SK-N-SH (cell line): Measurements from ENCODE around the gene DDI2. TPM values are rescaled to one million over a fixed set of nuclear protein-coding genes. Genes with fewer than 3 reads are reported as not detected.

Experiments used
- CTCF ChIA-PET: fragments of 300-600, 350-600 bp; formaldehyde crosslinking; extraction: SDS; loops from one replicate; lab custom pipeline; 2021; lab: Yijun Ruan, JAX
- POLR2A ChIA-PET: fragments of 350-600 bp; sonication (Branson Sonifier 250); formaldehyde crosslinking; extraction: SDS; loops from one replicate; lab custom pipeline; 2020; ENCODE audit warnings: antibody characterized with exemption, inconsistent platforms; lab: Yijun Ruan, JAX
- DNase-seq: peaks from one replicate; pipeline ENCODE4 v3.0.0; 2012
- H2AFZ ChIP-seq: fragments of 200-600 bp; sonication (generic); 2 replicates; pipeline ENCODE4 v1.8.1; 2016; ENCODE audit warnings: antibody characterized with exemption, mild to moderate bottlenecking, low read depth
- H3F3A ChIP-seq: fragments of 200-600 bp; sonication (generic); replicated peaks from 2 replicates; pipeline ENCODE3; 2016; ENCODE audit warnings: antibody characterized with exemption, mild to moderate bottlenecking; ENCODE audit not compliant: insufficient read depth
- H3K27ac ChIP-seq, 2 experiments: fragments of 200-500 bp in 1 of 2; fragments of 200-600 bp in 1 of 2; sonication (Bioruptor generic) in 1 of 2; sonication (generic), shearing (Covaris generic) in 1 of 2; 2 replicates each; pipeline versions ENCODE4 v1.5.1 to v1.6.1; 2014 to 2016; ENCODE audit warnings: low read depth in 2 of 2, inconsistent platforms in 1 of 2, low read length in 1 of 2, mild to moderate bottlenecking in 1 of 2, mixed read lengths in 1 of 2
- H3K27me3 ChIP-seq: fragments of 200-600 bp; sonication (generic), shearing (Covaris generic); 2 replicates; pipeline ENCODE4 v1.6.1; 2016; ENCODE audit warnings: mixed run types; ENCODE audit not compliant: insufficient read depth
- H3K36me3 ChIP-seq, 2 experiments: fragments of 200-500 bp in 1 of 2; fragments of 200-600 bp in 1 of 2; sonication (Bioruptor generic) in 1 of 2; sonication (generic) in 1 of 2; replicated peaks in 1 of 2; 2 replicates each; pipeline versions ENCODE3 to v1.5.1; 2014 to 2016; ENCODE audit warnings: low read length in 1 of 2, mild to moderate bottlenecking in 1 of 2; ENCODE audit not compliant: insufficient read depth in 2 of 2, control insufficient read depth in 1 of 2
- H3K4me1 ChIP-seq, 2 experiments: fragments of 200-500 bp in 1 of 2; fragments of 200-600 bp in 1 of 2; sonication (Bioruptor generic) in 1 of 2; sonication (generic), shearing (Covaris generic) in 1 of 2; 2 replicates each; pipeline versions ENCODE4 v1.5.1 to v1.6.1; 2014 to 2016; ENCODE audit warnings: low read depth in 1 of 2, low read length in 1 of 2, mixed run types in 1 of 2; ENCODE audit not compliant: insufficient read depth in 2 of 2, control insufficient read depth in 1 of 2
- H3K4me2 ChIP-seq: fragments of 200-600 bp; sonication (generic), shearing (Covaris generic); 2 replicates; pipeline ENCODE4 v1.6.1; 2017; ENCODE audit warnings: mixed run types
- H3K4me3 ChIP-seq, 2 experiments: fragments of 200-500 bp in 1 of 2; fragments of 200-600 bp in 1 of 2; sonication (Bioruptor generic) in 1 of 2; sonication (generic), shearing (Covaris generic) in 1 of 2; 2 replicates each; pipeline versions ENCODE4 v1.5.1 to v1.8.1; 2014 to 2016; ENCODE audit warnings: low read depth in 2 of 2, inconsistent platforms in 1 of 2, low read length in 1 of 2, mild to moderate bottlenecking in 1 of 2, mixed read lengths in 1 of 2, moderate library complexity in 1 of 2
- H3K79me2 ChIP-seq: fragments of 200-600 bp; sonication (generic); 2 replicates; pipeline ENCODE4 v1.8.1; 2017; ENCODE audit warnings: mild to moderate bottlenecking; ENCODE audit not compliant: insufficient read depth
- H3K9ac ChIP-seq: fragments of 200-600 bp; sonication (generic); 2 replicates; pipeline ENCODE4 v1.6.1; 2017; ENCODE audit warnings: mixed run types
- H3K9me2 ChIP-seq: fragments of 200-600 bp; sonication (generic); 2 replicates; pipeline ENCODE4 v1.6.1; 2017; ENCODE audit warnings: mixed run types
- H3K9me3 ChIP-seq: fragments of 200-600 bp; sonication (generic); 2 replicates; pipeline ENCODE4 v1.6.1; 2017; ENCODE audit warnings: mixed run types, mild to moderate bottlenecking, moderate library complexity
- H4K20me1 ChIP-seq: fragments of 200-600 bp; sonication (generic); 2 replicates; pipeline ENCODE4 v1.6.1; 2017; ENCODE audit warnings: mild to moderate bottlenecking, mixed run types; ENCODE audit not compliant: insufficient read depth
- EZH2phosphoT487 ChIP-seq: fragments of 200-600 bp; sonication (generic); IDR thresholded peaks from 2 replicates; pipeline ENCODE4 v1.6.1; 2017; ENCODE audit warnings: low read depth, mixed run types, mild to moderate bottlenecking, antibody characterized with exemption, moderate library complexity, borderline replicate concordance
- FOSL2 ChIP-seq: IDR thresholded peaks from 2 replicates; pipeline ENCODE4 v1.4.0; 2012; ENCODE audit warnings: low read depth, mild to moderate bottlenecking, moderate library complexity, borderline replicate concordance
- GATA2 ChIP-seq: sonication (generic); formaldehyde crosslinking; IDR thresholded peaks from 2 replicates; pipeline ENCODE4 v1.5.0; 2020; ENCODE audit warnings: mild to moderate bottlenecking, missing genetic modification reagents
- JUND ChIP-seq: IDR thresholded peaks from 2 replicates; pipeline ENCODE4 v1.4.0; 2012
- NFIC ChIP-seq: IDR thresholded peaks from 2 replicates; pipeline ENCODE4 v1.4.0; 2012; ENCODE audit warnings: borderline replicate concordance
- RCOR1 ChIP-seq: fragments of 150-350 bp; IDR thresholded peaks from 2 replicates; pipeline ENCODE4 v1.6.1; 2017; ENCODE audit warnings: antibody characterized with exemption, low read length
- RFX5 ChIP-seq: IDR thresholded peaks from 2 replicates; pipeline ENCODE4 v1.6.1; 2012; ENCODE audit warnings: mild to moderate bottlenecking, improper control_type of control experiment, low read length
- RXRA ChIP-seq: IDR thresholded peaks from 2 replicates; pipeline ENCODE4 v1.4.0; 2012; ENCODE audit warnings: low read depth, mild to moderate bottlenecking, borderline replicate concordance
- TAF1 ChIP-seq: IDR thresholded peaks from 2 replicates; pipeline ENCODE4 v1.6.1; 2012; ENCODE audit warnings: low read depth, mild to moderate bottlenecking, low read length, moderate library complexity, borderline replicate concordance
- YY1 ChIP-seq: IDR thresholded peaks from 2 replicates; pipeline ENCODE4 v1.4.0; 2012; ENCODE audit warnings: low read depth, mild to moderate bottlenecking
- WGBS: methylation state at CpG from one replicate; pipeline ENCODE4 v1.1.6; 2017; ENCODE audit warnings: low lambda C conversion rate; 5-methylcytosine and 5-hydroxymethylcytosine counted together
- polyA plus RNA-seq, 3 experiments: library from polyadenylated mRNA; depleted of rRNA; stranded (reverse); fragments of >200 nt; gene quantifications; 2 replicates each; pipeline ENCODE4 v1.2.3, GENCODE V29; 2012
- TF ChIP-seq, protein P1 (sequence below): IDR thresholded peaks from 2 replicates; pipeline ENCODE4; 2012

The DDI2 gene
- polyA plus RNA-seq, 1 of the 3 experiments (the other 2 are of a cell fraction) = 2.8 TPM

DNA sequence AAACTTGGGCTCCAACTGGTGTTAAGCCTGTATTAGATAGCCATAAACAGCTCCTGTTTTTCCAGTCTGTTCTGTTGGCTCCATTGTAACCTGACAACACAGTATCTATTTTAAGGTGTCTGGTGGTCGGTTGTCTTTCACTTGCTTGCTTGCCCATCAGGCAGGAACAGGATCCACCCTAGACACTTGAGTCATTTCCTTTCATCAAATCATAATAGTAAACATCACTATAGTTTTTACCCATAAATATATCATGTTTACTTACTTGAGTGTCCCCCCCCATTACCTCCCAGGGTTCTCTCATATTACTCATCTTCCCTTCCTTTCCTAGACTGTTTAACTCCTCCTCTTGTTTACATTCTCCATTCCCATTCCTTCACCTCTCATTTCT, 2.9 kb downstream of the DDI2 start:
- Histone ChIP-seq H4K20me1 (peaks cover 42% of the 10 kb centered on the region), H2AFZ (no peak overlapping the region), H3K36me3 (peaks cover 0 to 7% of the 10 kb centered on the region in 2 experiments), H3F3A (peaks cover 33% of the 10 kb centered on the region), H3K9me3 (no peaks in the 10 kb centered on the region), H3K4me2 (peak overlapping the region; percentile 45; the same call in 1 of the 2 replicates), H3K9me2 (no peaks in the 10 kb centered on the region), H3K27me3 (no peaks in the 10 kb centered on the region), H3K4me1 (peaks cover 3 to 23% of the 10 kb centered on the region in 2 experiments), H3K4me3 (0 out of 4 replicates have a peak overlapping the region, but pooled peaks of 1 of the 2 experiments have one; percentile 5), H3K27ac (peak overlapping the region in 1 of 2 experiments; percentile 92; a peak in 2 of 4 replicates), H3K79me2 (peaks cover 77% of the 10 kb centered on the region), H3K9ac (peak overlapping the region; percentile 25; the same call in 1 of the 2 replicates)
- CTCF ChIA-PET = interaction anchor here (0.7 to 1.0 kb wide), 2 partner anchors 47 to 121 kb away, joined by 3 read pairs; no protein-coding TSS in a partner anchor
- POLR2A ChIA-PET = no interaction called here
- DNase-seq = no peak
- 19% methylated on average over 1 of the region's 1 CpG for WGBS
- peak; percentile 18; the same call in 1 of the 2 replicates for TF ChIP-seq FOSL2
- TF ChIP-seq JUND = no peak
- TF ChIP-seq, protein P1, sequence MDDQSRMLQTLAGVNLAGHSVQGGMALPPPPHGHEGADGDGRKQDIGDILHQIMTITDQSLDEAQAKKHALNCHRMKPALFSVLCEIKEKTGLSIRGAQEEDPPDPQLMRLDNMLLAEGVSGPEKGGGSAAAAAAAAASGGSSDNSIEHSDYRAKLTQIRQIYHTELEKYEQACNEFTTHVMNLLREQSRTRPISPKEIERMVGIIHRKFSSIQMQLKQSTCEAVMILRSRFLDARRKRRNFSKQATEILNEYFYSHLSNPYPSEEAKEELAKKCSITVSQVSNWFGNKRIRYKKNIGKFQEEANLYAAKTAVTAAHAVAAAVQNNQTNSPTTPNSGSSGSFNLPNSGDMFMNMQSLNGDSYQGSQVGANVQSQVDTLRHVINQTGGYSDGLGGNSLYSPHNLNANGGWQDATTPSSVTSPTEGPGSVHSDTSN = 0 out of 2 replicates have a peak, but pooled peaks have one; percentile 16

- WGBS = 94% methylated on average over 7 of the region's 7 CpGs
- POLR2A ChIA-PET = no interaction called here
- Histone ChIP-seq H3K27ac (peak overlapping the region in 1 of 2 experiments; percentile 92; a peak in 2 of 4 replicates), H3K4me2 (peak overlapping the region; percentile 45), H3K36me3 (peaks cover 0 to 7% of the 10 kb centered on the region in 2 experiments), H3K9me2 (no peaks in the 10 kb centered on the region), H3K9me3 (no peaks in the 10 kb centered on the region), H3K27me3 (no peaks in the 10 kb centered on the region), H2AFZ (no peak overlapping the region), H3K4me3 (no peak overlapping the region), H3K4me1 (peaks cover 3 to 23% of the 10 kb centered on the region in 2 experiments), H4K20me1 (peaks cover 51% of the 10 kb centered on the region), H3K9ac (no peak overlapping the region), H3F3A (peaks cover 33% of the 10 kb centered on the region), H3K79me2 (peaks cover 86% of the 10 kb centered on the region)
- TF ChIP-seq JUND (no peak), EZH2phosphoT487 (no peak), RXRA (no peak), RCOR1 (no peak), GATA2 (CRISPR knock-in tag) (no peak), YY1 (no peak), RFX5 (no peak), NFIC (no peak), TAF1 (no peak)
- TF ChIP-seq, protein P1 = no peak
- no peak for DNase-seq
- CTCF ChIA-PET = interaction anchor here (0.7 to 1.0 kb wide), 2 partner anchors 40 to 48 kb away, joined by 3 read pairs; no protein-coding TSS in a partner anchor
Observed at GRCh38 chr1:15620902-15621682, 3.8 kb downstream of the DDI2 start.
